NT2/D1 (cell line): ENCODE data around the gene IRF2.

Experiments used
- DNase-seq: peaks from one replicate; pipeline ENCODE4 v3.0.0-alpha.2; 2011; ENCODE audit warnings: low read depth, low spot score
- H3K27me3 ChIP-seq: 2 replicates; pipeline ENCODE4 v1.6.0; 2011; ENCODE audit warnings: mild to moderate bottlenecking; ENCODE audit not compliant: insufficient read length, insufficient read depth
- H3K36me3 ChIP-seq: 2 replicates; pipeline ENCODE4 v1.6.1; 2011; ENCODE audit warnings: mild to moderate bottlenecking, low read length, mixed read lengths; ENCODE audit not compliant: insufficient read depth, insufficient read length
- H3K4me1 ChIP-seq: 2 replicates; pipeline ENCODE4 v1.5.1; 2011; ENCODE audit not compliant: insufficient read depth, insufficient read length
- H3K4me3 ChIP-seq: 2 replicates; pipeline ENCODE4 v1.5.1; 2011; ENCODE audit warnings: low read depth; ENCODE audit not compliant: insufficient read length
- H3K9ac ChIP-seq: 2 replicates; pipeline ENCODE4 v1.6.0; 2011; ENCODE audit warnings: low read depth; ENCODE audit not compliant: insufficient read length
- H3K9me3 ChIP-seq: 2 replicates; pipeline ENCODE4 v1.5.1; 2011; ENCODE audit warnings: mild to moderate bottlenecking, low read length; ENCODE audit not compliant: insufficient read depth
- SUZ12 ChIP-seq: IDR thresholded peaks from 2 replicates; pipeline ENCODE4 v1.6.1; 2011; ENCODE audit not compliant: insufficient read length, insufficient read depth; ENCODE audit errors: extremely low read depth
- YY1 ChIP-seq: IDR thresholded peaks from 2 replicates; pipeline ENCODE4 v1.6.1; 2011; ENCODE audit not compliant: insufficient read length, insufficient read depth
- ZNF274 ChIP-seq: IDR thresholded peaks from 2 replicates; pipeline ENCODE4 v1.6.1; 2011; ENCODE audit warnings: mild to moderate bottlenecking, low read depth, low read length

Gene IRF2

GRCh38 chr4:184398741-184399511 is 75.4 kb downstream of the IRF2 start:
- H3K9me3 ChIP-seq = no peaks in the 10 kb centered on the region
- no peak overlapping the region for H3K9ac ChIP-seq
- peaks cover 26% of the 10 kb centered on the region for H3K36me3 ChIP-seq
- no peaks in the 10 kb centered on the region for H3K4me1 ChIP-seq
- no peak for DNase-seq
- H3K4me3 ChIP-seq = no peak overlapping the region
- no peaks in the 10 kb centered on the region for H3K27me3 ChIP-seq
- TF ChIP-seq SUZ12 (no peak), ZNF274 (no peak), YY1 (no peak)

DNA sequence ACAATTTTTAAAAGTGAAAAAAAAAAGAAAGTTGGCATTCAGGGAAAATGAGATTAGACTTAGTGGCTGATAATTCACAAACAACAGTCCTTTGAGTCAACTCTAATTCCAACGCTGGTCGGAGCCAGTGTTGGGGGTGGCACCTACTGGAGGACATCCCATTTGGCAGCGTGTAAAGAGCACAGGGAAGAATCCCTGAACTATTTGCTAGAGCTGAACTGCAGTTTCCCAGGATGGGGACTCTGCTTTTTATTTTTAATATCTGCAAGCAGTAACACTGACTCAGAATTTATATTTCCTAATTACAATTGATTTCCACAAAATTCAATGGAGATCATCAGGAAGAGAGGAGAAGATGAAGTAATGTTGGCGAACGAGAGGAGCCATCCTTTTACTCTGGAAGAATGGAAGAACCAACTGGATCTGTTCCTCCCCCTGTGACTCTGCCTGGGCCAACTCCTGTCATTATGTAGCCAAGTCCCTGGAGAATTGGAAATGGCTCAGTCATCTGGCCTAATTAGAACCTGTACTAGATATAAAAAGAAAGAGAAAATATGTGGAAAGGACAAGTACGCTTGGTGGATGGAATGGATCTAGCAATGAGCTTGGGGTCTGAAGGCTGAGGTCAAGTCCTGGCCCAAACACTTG is 76.7 kb downstream of the IRF2 start:
- no peak overlapping the region for H3K9ac ChIP-seq
- no peaks in the 10 kb centered on the region for H3K4me1 ChIP-seq
- TF ChIP-seq YY1 (no peak), SUZ12 (no peak), ZNF274 (no peak)
- no peak for DNase-seq
- H3K9me3 ChIP-seq = no peaks in the 10 kb centered on the region
- H3K4me3 ChIP-seq = no peak overlapping the region
- H3K36me3 ChIP-seq = peaks cover 24% of the 10 kb centered on the region
- H3K27me3 ChIP-seq = no peaks in the 10 kb centered on the region

GRCh38 chr4:184396570-184397515 is 77.5 kb downstream of the IRF2 start:
- Histone ChIP-seq H3K9ac (no peak overlapping the region), H3K36me3 (peaks cover 29% of the 10 kb centered on the region), H3K9me3 (no peaks in the 10 kb centered on the region), H3K4me1 (no peaks in the 10 kb centered on the region), H3K4me3 (no peak overlapping the region), H3K27me3 (no peaks in the 10 kb centered on the region)
- TF ChIP-seq ZNF274 (no peak), SUZ12 (no peak), YY1 (no peak)
- DNase-seq = no peak

- Histone ChIP-seq H3K9ac (no peak overlapping the region), H3K4me1 (no peaks in the 10 kb centered on the region), H3K27me3 (no peaks in the 10 kb centered on the region), H3K36me3 (peaks cover 32% of the 10 kb centered on the region), H3K4me3 (no peak overlapping the region), H3K9me3 (no peaks in the 10 kb centered on the region)
- DNase-seq = no peak
- no peak for TF ChIP-seq SUZ12
- TF ChIP-seq ZNF274 = no peak
- no peak for TF ChIP-seq YY1
These were observed 78.4 kb downstream of the IRF2 start for GRCh38 chr4:184395971-184396391.

DNA sequence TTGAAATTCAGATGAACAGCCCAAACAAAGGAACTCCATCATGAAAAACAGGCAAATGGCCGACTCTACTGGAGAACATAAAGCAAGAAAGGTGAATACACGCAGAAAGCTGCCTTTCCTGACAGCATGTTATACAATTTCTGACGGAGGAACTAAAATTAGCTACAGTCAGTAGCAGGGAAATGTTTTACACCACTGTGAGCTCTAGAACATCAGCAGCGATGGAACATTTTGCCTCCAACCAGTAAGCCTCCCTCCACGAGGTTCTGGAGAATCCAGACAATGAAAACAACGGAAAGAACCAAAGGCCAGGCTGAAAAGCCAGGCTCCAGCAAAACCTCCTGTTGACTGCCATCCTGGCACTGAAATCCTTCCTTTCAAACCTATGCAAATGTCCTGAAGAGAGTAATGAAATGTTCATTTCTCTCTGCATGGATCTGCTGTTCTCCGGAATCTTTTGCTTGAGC is 78.9 kb downstream of the IRF2 start:
- H3K36me3 ChIP-seq = peaks cover 32% of the 10 kb centered on the region
- H3K4me3 ChIP-seq = no peak overlapping the region
- no peaks in the 10 kb centered on the region for H3K4me1 ChIP-seq
- H3K9ac ChIP-seq = no peak overlapping the region
- DNase-seq = no peak
- no peaks in the 10 kb centered on the region for H3K27me3 ChIP-seq
- no peaks in the 10 kb centered on the region for H3K9me3 ChIP-seq
- TF ChIP-seq YY1 (no peak), ZNF274 (no peak), SUZ12 (no peak)

- peaks cover 32% of the 10 kb centered on the region for H3K36me3 ChIP-seq
- no peaks in the 10 kb centered on the region for H3K27me3 ChIP-seq
- H3K4me3 ChIP-seq = no peak overlapping the region
- H3K9me3 ChIP-seq = no peaks in the 10 kb centered on the region
- H3K9ac ChIP-seq = no peak overlapping the region
- H3K4me1 ChIP-seq = peaks cover 4% of the 10 kb centered on the region
- no peak for TF ChIP-seq SUZ12
- TF ChIP-seq YY1 = no peak
- no peak for TF ChIP-seq ZNF274
- no peak for DNase-seq
These were observed 81.4 kb downstream of the IRF2 start for GRCh38 chr4:184392748-184393559.
